HG02678 (cell line): ENCODE results near the gene SLC6A17.

Experiments used
- ATAC-seq: cut with Tn5 transposase; IDR thresholded peaks from one replicate; pipeline ENCODE4 v1.9.1; 2021; ENCODE audit warnings: mild to moderate bottlenecking, moderate library complexity; ENCODE audit not compliant: unreplicated experiment

SLC6A17 gene

DNA sequence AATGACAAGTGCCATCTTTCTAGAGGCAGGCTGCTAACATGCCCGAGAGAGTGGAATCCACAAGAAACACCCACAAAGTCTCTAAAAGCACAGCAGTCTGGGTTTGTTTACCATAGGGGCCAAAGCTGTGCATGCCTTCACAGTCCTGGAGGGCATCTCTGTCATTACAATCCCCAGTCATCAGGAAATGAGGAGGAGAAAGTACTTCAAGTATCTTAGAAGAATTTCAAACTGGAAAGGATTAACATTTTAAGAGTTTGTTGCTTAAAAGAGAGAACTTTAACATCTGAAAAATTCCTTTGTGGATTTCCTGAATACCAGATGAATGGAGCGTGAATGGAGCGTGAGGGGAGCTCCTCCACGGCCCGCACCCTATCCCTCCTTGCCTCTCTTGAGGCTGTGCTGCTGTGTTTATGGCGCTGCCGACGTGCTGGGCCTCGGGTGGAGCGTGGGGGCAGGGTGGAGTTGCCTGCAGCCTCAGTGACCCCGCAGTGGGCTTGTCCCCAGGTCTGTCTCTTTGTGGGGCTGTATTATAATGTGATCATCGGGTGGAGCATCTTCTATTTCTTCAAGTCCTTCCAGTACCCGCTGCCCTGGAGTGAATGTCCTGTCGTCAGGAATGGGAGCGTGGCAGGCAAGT is 23.3 kb downstream of the SLC6A17 start:
- no peak for ATAC-seq

DNA sequence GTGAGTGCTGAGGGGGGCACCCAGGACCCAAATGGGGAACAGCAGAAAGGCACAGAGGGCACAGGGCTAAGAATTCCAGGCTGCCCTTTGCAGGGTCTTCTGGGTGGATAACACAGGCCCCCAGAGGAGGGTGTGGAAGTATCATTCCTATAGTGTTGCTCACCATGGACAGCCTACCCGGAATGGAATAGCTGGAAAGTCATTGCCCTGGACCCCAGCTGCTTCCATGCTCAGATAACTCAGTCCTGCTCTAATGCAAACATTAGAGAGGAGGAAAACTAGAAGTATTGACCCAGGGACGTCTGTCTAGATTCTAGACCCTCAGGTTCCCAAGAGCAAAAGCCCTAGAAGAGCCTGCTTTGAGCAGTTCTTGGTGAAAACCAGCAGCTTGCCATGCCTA is 24.7 kb downstream of the SLC6A17 start:
- ATAC-seq: no peak

DNA sequence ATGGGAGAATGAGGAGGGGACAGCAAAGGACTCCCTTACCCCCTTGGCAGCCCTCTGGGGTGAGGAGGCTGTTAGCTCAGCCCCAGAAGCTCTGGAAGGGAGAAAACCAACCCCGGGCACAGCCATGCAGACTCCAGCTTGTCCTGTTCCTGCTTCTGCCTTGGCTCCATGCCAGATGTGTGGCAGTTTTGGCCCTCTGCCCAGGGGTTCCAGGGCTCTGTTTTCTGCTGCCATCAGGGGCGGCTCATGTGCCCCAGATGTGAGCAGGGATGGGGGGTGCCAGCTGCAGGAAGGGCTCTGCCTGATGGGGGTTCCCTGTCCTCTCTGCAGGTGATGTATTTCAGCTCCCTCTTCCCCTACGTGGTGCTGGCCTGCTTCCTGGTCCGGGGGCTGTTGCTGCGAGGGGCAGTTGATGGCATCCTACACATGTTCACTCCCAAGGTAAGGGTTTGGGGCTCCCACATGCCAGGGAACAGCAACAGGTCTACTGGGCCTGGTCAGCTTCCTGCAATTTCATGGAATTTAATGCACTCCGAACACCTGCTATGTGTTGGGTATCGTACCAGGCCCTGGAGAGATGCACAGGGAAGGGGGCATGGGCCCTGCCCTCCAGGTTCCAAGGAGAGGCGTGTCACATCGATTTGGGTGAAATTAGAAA is 26.1 kb downstream of the SLC6A17 start:
- no peak for ATAC-seq

DNA sequence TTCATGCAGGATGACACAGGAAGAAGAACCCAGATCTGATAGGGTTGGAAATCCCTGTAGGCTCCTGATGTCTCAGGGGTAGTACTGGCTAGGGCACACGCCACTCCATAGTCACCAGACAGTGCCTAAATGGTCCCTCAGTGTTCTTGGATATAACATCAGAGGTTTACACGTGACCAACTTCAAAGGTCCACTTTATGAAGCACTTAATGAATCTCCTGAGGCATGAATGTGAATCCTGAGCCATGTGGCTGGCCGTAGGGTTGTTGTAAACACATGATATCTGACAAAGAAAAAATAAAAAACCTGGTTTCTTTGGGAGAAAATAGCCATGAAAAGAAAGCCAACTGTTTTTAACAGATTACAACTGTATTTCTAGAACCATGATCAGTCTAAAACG is 27.5 kb downstream of the SLC6A17 start:
- ATAC-seq: no peak

DNA sequence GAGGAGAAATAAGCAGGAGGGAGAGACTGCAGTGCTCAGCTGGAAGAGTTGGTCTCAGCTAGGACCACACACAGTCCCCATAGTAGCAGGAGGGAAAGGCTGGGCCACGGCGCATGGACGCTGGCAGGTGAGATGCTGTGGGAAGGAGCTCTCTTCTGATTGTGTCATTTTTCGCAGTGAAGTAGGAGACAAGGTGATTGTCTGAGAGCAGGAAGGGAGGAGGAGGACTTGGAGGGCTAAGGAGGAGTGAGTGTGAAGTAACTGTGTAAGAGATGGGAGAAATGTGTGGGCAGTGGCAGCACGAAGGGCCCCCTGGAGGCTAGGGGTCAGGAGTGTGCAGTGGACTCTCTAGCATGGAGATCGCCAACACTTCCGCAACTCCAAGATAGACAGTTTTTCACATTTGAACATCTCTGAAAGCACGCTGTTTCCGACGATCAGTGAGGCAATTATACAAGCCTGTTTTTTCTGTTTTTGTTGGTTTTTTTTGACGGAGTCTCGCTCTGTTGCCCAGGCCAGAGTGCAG is 33.4 kb downstream of the SLC6A17 start:
- no peak for ATAC-seq

DNA sequence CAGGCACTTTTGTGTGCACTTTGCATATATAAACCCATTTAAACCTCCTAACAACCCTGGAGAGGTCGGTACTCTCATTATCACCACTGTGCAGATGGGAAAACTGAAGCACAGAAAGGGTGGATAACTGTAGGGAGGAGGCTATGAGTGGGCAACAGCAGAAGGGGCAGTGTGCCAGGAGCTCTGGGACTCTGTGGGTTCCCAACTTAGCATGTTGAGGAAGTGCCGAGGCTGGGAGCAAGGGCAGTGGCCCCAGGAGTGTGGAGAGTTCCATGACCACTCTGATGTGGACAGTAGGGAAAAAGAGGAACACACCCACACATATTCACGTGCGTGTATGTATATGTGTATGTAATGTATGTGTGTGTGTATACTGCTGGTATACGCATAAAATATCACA is 34.2 kb downstream of the SLC6A17 start:
- no peak for ATAC-seq

DNA sequence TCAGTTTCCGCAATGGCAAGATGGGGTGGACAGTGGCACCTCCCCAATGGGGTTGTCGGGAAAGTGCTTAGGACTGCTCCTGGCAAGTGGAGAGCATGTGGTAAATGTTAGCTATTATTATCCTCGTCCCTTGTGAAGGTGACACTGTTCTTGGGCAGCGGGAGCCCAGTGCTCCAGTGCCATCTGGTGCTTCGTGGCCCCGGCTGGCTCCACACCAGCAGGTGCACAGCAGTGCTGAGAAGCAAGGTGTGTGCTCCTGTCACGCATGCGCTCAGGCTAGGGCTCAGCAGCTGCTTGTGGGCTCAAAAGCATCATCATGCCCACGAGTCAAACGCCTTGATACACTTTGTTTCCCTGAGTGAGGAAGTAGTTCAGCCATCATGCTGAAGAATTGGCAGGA is 34.9 kb downstream of the SLC6A17 start:
- no peak for ATAC-seq

DNA sequence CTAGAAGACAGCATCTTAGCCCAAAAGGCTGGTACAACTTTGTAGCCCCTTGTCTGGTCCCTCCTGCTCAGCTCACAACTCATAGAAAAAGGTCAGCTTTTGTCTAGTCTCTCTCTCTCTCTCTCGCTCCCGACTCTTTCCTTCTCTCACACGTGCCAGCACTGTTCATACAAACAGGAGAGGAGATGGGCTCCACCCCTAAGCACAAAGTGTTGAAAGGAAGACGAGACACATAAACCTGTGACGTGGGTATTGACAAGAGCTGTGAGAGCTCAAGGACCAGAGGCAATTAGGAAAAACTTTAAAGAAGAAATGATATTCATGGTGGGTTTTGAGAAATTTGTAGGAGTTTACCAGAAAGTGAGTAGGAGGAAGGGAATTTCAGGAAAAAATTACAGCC is 36.3 kb downstream of the SLC6A17 start:
- ATAC-seq: no peak

DNA sequence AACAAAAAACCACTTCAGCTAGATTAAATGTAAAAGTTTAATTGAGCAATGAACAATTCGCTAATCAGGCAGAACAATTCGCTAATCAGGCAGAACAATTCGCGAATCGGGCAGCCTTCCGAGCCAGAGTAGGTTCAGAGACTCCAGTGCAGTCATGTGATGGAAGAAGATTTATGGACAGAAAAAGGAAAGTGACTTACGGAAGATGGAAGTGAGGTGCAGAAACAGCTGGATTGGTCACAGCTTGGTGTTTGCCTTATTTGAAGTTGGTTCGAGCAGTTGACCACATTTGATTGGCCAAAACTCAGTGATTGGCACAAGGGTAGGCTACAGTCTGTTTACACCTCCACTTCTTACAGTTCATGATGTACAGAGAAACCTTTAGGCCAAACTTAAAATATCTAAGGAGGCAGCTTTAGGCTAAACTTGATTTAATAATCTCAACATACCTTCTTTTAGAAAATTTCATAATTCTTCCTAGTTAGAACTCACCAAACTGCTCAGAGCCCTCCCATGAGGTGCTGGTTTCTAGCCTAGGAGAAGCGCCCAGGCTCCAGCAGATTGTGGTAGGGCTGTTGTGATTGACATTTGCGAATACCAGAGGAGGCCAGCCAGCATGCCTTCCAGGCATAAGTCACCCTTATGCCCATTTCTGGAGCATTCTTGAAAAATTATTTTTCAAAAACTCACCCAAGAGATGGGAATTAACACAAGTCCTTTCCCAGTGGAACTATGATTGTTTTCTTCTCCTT is 37.0 kb downstream of the SLC6A17 start:
- ATAC-seq: no peak

DNA sequence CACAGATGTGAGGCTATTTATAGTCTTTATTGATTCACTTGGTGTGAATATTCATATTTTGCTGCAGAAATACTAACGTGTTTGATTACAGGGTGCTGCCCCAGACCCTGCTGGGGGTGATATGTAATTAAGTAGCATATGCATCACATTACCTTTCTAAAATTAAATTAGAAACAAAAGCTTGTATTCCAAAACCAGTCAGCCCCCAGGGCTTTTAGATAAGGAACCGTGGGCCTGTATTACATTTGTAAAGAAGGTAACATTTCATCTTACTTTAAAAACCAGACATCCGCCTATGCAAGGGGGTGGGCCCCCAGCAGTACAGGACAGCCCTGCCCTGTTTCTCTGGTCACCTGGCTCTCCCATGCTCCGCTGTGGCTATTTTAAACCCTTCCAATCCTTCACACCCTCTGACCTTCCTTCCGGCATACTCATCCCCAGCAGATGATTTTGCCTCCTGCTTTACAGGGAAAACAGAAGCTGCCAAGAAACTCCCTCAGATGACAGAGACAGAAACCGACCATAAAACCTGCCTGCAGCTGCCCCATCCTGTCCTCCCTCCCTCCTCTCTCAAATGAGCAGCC is 37.8 kb downstream of the SLC6A17 start:
- ATAC-seq: no peak

DNA sequence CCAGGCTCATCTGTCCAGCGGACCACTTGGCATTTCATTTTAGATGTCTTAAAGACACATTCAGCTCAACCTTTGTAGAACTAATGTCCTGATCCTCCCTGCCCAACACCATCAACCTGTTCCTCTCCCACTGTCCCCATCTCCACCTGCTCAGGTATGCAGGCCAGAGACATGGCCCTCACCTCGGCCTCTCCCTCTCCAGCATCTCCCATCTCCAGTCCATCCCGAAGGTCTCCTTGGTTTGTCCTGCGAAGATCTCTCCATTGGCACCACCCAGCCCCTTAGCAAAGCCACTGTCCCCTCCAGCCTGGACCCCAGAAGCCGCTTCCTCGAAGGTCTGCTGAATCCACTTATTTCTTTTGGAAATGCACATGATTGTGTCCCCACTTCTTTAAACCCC is 38.9 kb downstream of the SLC6A17 start:
- no peak for ATAC-seq

DNA sequence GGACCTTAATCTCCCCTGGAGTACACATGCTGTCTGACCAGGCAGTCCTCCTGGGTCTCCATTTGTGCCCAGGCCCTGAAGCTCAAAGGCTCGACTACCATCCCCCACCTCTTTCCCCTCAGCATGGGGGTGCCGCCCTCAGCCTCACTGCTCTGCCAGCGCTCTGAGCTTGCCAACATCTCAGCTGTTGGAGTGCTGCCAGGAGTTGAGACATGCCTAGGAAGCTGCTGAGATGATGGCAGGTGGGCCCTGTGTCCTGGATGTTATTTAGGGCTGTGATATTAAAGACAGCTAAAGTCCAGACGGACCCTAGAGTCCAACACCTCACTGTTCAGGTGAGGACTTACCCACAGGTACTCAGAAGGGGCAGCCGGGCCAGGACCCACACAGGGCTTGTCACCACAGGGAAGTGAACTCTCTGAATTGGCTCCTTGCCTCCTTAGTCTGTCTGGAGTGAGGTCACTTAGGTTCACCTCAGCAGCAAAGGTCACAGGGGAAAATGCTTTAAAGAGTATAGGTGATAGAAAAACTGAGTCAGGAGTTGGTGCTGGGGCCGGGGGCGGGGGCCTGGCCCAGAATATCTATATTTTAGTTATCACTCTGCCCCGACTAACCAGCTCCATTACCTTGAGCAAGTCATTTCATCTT is 40.1 kb downstream of the SLC6A17 start:
- ATAC-seq: no peak

DNA sequence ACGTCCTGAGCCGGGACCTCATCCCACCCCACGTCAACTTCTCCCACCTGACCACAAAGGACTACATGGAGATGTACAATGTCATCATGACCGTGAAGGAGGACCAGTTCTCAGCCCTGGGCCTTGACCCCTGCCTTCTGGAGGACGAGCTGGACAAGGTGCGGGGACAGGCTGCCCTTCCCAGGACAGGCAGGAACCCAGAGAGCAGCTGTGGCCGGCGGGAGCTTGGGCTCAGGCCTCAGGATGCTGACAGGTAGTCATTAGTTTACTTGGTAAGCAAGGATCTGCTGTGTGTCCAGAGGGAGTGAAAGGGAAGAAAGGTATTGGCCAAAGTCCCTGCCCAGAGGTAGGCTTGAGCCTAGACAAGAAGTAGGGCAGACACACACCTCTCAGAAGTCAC is 42.2 kb downstream of the SLC6A17 start:
- ATAC-seq: no peak

DNA sequence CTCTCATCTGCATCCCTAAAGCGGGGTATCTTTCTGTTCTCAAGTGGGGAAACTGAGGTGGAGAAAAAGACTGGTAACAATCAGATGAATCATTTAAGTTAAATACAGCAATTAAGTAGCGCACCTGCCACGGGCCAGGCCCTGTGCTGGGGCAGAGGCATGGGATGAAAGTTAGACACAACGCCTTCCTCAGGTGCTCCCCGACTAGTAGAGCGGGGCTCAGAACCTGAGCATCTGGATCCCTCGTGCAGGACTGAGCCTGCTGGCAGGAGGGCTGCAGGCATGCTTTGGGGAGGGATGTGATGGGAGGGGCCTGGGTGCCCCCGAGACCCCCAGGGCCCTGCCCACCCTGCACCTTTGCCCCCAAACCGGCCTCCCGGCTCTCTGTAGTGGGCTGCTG is 44.9 kb downstream of the SLC6A17 start:
- no peak for ATAC-seq

DNA sequence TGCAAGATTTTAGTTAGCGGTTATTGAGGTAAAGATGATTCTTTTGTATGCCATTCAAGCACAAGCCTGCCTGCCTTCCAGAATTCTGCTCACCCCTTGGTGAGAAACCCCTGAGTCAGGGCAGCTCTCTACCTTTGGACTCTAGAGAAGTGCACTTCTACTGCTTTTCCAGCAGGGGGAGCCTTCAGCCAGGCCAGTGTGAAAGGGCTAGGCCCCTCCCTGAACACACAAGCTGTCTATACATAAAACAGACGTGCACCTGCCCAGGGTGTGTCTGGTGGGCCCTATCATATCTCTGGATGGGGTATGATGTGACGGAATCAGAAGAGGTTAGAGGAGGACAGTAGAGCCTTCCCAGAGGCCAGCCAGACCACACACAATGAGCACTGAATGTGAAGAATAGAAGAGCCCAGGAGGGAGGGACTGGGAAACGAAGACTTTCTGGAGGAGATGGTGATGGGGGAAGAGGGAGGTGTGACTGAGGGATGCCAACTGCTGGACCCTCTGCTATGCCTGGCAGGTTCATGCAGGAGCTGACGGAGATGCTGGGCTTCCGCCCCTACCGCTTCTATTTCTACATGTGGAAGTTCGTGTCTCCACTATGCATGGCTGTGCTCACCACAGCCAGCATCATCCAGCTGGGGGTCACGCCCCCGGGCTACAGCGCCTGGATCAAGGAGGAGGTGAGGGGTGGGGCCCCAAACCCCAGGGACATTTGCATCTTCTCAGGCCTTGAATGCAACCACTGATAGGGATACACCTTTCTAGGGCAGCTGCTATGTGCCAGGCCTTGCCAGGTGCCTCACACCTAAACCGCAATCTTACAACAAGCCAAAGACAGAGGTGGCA is 46.8 kb downstream of the SLC6A17 start:
- peak; percentile 63 for ATAC-seq

DNA sequence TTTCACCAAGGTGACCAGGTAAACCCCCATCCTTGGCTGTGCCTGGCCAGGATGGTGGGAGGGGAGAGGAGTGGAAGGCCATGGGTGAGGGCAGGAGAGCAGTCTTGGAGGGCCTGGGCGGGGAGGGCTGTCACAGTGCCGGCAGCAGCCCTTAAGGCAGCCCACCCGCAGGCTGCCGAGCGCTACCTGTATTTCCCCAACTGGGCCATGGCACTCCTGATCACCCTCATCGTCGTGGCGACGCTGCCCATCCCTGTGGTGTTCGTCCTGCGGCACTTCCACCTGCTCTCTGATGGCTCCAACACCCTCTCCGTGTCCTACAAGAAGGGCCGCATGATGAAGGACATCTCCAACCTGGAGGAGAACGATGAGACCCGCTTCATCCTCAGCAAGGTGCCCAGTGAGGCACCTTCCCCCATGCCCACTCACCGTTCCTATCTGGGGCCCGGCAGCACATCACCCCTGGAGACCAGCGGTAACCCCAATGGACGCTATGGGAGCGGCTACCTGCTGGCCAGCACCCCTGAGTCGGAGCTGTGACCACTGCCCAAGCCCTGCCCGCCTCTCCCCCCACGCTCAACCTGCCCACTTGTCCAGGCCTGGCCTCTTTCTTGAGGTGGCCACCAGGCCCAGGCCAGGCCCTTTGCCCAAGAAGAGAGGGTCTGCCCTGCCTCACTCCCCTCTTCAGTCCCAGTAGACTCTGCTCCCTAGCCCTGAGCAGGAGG is 47.8 kb downstream of the SLC6A17 start:
- ATAC-seq: no peak

DNA sequence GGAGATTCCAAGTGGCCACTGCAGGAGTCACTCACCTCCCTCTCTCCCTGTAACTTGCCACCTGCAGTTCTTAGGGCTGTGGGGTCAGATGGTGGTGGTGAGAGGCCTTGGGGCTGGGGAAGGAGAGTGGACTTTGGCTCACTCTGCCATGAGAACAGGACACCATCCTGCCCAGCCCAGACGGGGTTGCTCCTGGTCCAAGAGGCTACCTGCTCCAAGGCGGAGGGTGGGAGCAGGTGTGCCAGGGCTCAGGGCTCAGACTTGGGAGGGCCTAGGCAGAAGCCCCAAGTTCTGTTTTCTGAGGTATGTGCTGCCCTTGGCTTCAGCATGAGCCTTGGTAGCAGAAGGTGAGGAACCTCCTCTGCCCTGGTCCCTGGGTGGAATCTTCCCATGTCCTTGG is 48.5 kb downstream of the SLC6A17 start:
- no peak for ATAC-seq

DNA sequence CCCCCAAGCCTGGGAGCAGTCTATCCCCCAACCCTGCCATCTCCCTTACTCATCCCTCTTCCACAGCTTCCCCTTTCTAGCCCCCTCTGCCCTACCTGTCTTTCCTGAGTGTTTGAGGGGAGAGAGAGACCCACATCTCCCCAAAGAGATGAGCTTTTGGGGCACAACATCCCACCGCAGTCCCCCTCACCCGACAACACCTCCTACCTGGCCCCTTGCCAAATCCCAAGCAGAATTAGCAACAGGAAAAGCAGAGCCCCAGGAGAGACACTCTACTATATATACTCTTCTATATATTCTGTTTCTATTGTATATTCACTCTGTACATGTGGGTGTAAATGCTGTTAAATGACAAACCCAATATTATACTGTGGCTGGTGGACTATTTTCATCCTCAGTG is 49.9 kb downstream of the SLC6A17 start:
- ATAC-seq: no peak

DNA sequence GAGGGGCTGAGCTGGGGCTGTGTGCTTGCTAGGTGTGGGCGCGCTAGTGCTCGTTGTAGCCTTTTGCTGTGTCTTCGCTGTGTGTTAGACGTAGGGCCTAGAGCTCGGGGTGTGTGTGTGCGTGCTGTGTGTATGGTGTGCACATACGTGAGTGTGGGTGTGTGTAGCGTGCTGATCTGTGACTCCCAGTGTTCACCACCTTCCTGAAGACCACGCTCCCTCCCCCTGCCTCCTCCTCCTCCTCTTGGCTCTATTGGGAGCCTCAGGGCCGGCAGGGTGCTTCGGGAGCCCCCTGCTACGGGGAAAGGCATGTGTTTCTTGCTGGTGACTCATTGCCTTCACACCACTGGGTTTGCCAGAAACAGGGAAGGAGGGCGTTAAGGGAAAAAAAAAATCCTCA is 50.4 kb downstream of the SLC6A17 start:
- ATAC-seq: no peak
